ENCODE results near the gene TBX6. TPM values are rescaled to one million over a fixed set of nuclear protein-coding genes. Genes with fewer than 3 reads are reported as not detected.

The TBX6 gene
- total and polyA plus RNA-seq, 10 donors, result 0.66 to 3.4 (median 1.8) TPM; not detected in 1

DNA sequence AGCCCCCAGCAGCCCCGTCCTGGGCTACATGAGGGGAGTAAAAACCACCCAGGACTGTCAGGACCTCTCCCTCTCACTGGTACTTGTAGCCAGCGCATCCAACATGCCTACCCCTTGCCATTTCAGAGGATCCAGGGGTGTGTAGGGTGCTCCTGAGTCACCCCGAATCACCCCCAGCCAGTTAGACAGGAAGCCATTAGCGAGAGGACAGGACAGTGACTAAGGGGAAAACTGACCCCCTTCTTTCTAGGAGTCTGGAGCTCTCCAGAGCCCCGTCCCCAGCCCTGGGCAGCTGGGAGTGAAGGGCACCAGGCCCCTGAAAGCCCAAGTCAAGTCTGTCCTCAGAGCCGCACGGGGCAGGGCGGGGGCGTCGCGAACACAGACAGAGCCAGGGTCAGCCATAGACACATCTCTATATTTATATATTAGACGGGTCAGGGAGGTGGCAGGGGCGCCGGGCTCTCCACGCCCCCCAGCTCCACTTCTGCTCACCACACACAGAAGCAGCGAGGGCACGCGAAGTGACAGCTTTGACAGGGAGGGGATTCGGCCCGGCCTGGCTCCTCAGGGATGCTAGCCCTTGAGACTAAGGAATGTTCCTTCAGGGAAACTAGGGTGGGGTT lies 22.1 kb upstream of the TBX6 start:
- Histone ChIP-seq H3K36me3 (peaks cover 0 to 100% (median 75%) of the 10 kb centered on the region in 6 donors), H3K27ac (peak overlapping the region in 2 of 8 donors; percentile 5 to 36), H3K9me3 (no peaks in the 10 kb centered on the region), H3K27me3 (replicated peaks in 1 of 7) (no peaks in the 10 kb centered on the region), H3K4me3 (no peak overlapping the region), H3K4me1 (peaks cover 0 to 33% (median 9%) of the 10 kb centered on the region in 6 donors)
- no peak for DNase-seq
- TF ChIP-seq, protein P1, sequence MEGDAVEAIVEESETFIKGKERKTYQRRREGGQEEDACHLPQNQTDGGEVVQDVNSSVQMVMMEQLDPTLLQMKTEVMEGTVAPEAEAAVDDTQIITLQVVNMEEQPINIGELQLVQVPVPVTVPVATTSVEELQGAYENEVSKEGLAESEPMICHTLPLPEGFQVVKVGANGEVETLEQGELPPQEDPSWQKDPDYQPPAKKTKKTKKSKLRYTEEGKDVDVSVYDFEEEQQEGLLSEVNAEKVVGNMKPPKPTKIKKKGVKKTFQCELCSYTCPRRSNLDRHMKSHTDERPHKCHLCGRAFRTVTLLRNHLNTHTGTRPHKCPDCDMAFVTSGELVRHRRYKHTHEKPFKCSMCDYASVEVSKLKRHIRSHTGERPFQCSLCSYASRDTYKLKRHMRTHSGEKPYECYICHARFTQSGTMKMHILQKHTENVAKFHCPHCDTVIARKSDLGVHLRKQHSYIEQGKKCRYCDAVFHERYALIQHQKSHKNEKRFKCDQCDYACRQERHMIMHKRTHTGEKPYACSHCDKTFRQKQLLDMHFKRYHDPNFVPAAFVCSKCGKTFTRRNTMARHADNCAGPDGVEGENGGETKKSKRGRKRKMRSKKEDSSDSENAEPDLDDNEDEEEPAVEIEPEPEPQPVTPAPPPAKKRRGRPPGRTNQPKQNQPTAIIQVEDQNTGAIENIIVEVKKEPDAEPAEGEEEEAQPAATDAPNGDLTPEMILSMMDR (IDR thresholded peaks at IDR 0.05 in 8 of 11, conservative IDR thresholded peaks at IDR 0.05 in 3 of 11), result no peak
- TF ChIP-seq POLR2AphosphoS5 (IDR thresholded peaks at IDR 0.05), result peak in 1 of 3 donors; percentile 16
- 90 to 95% (median 92%) methylated on average over 12 to 20 of the region's 20 CpGs for WGBS, 5 donors
- intact Hi-C loops (cut with DNase I; ENCODE audit: low total_unique reads), result no loop called here

DNA sequence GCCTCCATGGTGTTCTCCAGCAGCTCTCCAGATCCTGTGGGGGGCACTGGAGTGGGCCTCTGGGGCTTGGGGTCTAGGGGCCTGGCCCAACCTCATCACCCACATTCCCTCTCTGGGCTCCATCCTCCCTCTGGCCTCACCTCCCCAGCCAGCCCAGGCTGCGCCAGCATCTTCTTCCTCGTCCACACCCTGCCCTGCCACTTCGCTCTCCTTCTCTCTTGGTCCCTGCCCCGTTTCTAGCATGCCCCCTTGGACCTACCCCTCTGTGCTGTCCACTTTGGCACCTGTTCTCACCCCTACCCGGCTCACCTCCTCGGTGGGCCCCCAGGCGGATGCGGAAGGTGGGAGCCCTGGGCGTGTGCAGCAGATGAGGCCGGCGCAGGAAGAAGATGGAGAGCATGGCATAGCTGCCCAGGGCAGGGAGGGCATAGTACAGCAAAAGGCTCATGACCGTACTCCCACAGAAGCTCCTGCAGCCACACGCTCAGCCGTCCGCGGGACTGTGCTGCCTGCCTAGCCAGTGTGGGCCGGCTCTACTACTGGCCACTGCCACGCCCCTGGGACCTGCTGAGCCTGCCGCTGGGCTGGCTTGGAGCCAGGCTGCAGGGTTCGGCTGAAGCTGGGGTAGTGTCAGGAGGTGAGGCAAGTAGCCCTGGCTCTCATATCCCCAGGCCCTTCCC lies 21.4 kb upstream of the TBX6 start, which contains the start of gene GDPD3:
TSS of gene GDPD3 (minus strand) at position 507 of the 680 bp plus-strand sequence. CDS start at position 448, 59 bp downstream.
- DNase-seq, result no peak
- intact Hi-C loops (cut with DNase I; ENCODE audit: low total_unique reads), result no loop called here
- Histone ChIP-seq H3K9me3 (no peaks in the 10 kb centered on the region), H3K4me1 (peaks cover 0 to 33% (median 9%) of the 10 kb centered on the region in 6 donors), H3K4me3 (no peak within 1 kb of the TSS), H3K36me3 (peaks cover 0 to 100% (median 73%) of the 10 kb centered on the region in 6 donors), H3K27ac (peak within 1 kb of the TSS in 3 of 8 donors; percentile 5 to 36 (median 13)), H3K27me3 (replicated peaks in 1 of 7) (no peaks in the 10 kb centered on the region)
- TF ChIP-seq POLR2A (IDR thresholded peaks at IDR 0.05), result no peak
- TF ChIP-seq, protein P1 (IDR thresholded peaks at IDR 0.05 in 8 of 11, conservative IDR thresholded peaks at IDR 0.05 in 3 of 11), result peak in 1 of 11 experiments; percentile 1
- peak in 2 of 3 donors; percentile 7 to 41 for TF ChIP-seq POLR2AphosphoS5 (IDR thresholded peaks at IDR 0.05)
- WGBS, 5 donors, result 86 to 90% (median 89%) methylated on average over 20 of the region's 20 CpGs

DNA sequence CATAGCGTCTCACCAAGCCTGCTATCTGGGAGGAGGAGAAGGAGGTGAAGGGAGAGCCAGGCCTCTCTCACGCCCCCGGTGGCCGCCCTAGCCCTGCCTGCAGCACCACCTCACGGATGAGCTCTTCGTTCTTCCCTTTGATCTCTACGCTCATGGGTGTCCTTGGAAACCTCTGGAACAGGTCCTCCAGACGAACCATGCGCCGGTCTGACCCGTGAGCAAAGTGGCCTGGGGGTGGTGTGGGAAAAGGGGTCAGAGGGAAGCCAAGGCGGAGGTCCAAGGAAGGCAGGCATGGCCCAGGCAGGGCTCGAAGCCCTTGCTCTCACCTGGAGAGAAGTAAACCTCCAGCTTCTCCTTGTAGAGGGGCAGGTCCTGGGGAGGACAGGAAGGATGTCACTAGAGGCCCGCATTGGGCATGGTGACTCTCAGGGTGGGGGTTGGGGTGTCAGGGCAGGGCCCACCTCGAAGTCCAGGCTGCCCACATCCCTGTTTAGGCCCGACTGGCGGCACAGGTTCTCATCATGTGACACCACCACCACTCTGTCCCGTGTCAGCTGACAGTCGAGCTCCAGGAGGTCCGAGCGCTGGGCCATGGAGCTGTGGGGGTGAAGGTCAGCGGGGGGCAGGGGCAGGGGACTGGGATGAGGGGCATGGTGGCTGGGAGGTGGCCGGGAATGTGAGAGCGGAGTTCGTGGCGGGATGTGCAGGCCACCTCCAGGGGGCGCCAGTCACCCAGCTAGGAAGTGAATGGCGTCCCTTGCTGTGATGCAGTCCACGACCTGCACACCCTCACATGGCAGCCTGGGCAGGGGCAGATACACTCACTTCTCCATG lies 20.7 kb upstream of the TBX6 start:
- whole genome bisulfite sequencing, 5 donors, result 76 to 87% (median 81%) methylated on average over 23 to 29 of the region's 29 CpGs
- TF ChIP-seq, protein P1 (IDR thresholded peaks at IDR 0.05 in 8 of 11, conservative IDR thresholded peaks at IDR 0.05 in 3 of 11), result peak; percentile 24 to 79 (median 71)
- no peak for TF ChIP-seq POLR2A (IDR thresholded peaks at IDR 0.05)
- TF ChIP-seq POLR2AphosphoS5 (IDR thresholded peaks at IDR 0.05), result peak in 2 of 3 donors; percentile 51 to 71
- Histone ChIP-seq H3K4me1 (peaks cover 0 to 33% (median 9%) of the 10 kb centered on the region in 6 donors), H3K4me3 (no peak overlapping the region), H3K27ac (peak overlapping the region in 3 of 8 donors; percentile 5 to 36 (median 13)), H3K9me3 (no peaks in the 10 kb centered on the region), H3K27me3 (replicated peaks in 1 of 7) (no peaks in the 10 kb centered on the region), H3K36me3 (peaks cover 0 to 100% (median 73%) of the 10 kb centered on the region in 6 donors)
- peak; percentile 89 for DNase-seq
- intact Hi-C loops (cut with DNase I; ENCODE audit: low total_unique reads), result no loop called here
